HG02840 (cell line): ENCODE measurements around the gene DNA2.
A peak's percentile ranks its signal among the peaks of the same experiment; 100 is the strongest.
"Not testable (repeated sequence)": the region's sequence is repeated elsewhere in the genome, so short reads cannot be mapped to it uniquely, and the experiment has no call there.

Source experiments
- ATAC-seq: cut with Tn5 transposase; IDR thresholded peaks from one replicate; pipeline ENCODE4 v1.9.1; 2021; ENCODE audit warnings: mild to moderate bottlenecking, moderate library complexity, moderate number of reproducible peaks; ENCODE audit not compliant: unreplicated experiment, low FRiP score

DNA2 gene

GRCh38 chr10:68471586-68472408 lies at the start of gene DNA2:
DNA2 (minus strand) TSS chr10:68471973; CDS start chr10:68471864, 109 bp downstream.
- peak; percentile 79 for ATAC-seq

GRCh38 chr10:68518609-68519008 lies 46.8 kb upstream of the DNA2 start:
- not testable (repeated sequence) for ATAC-seq

GRCh38 chr10:68517188-68517587 lies 45.4 kb upstream of the DNA2 start:
- no peak for ATAC-seq

GRCh38 chr10:68516766-68517165 lies 45.0 kb upstream of the DNA2 start:
- no peak for ATAC-seq

GRCh38 chr10:68516216-68516615 lies 44.4 kb upstream of the DNA2 start:
- not testable (repeated sequence) for ATAC-seq

GRCh38 chr10:68508090-68508489 lies 36.3 kb upstream of the DNA2 start:
- no peak for ATAC-seq

- ATAC-seq, result no peak
Observed at GRCh38 chr10:68506411-68506810, 34.6 kb upstream of the DNA2 start.

- ATAC-seq, result no peak
Observed at GRCh38 chr10:68502846-68503245, 31.1 kb upstream of the DNA2 start.

- no peak for ATAC-seq
Observed at GRCh38 chr10:68501691-68502090, 29.9 kb upstream of the DNA2 start.

- no peak for ATAC-seq
Observed at GRCh38 chr10:68499544-68499943, 27.8 kb upstream of the DNA2 start.

- ATAC-seq, result no peak
Observed at GRCh38 chr10:68496072-68496471, 24.3 kb upstream of the DNA2 start.

- no peak for ATAC-seq
Observed at GRCh38 chr10:68492118-68492517, 20.3 kb upstream of the DNA2 start.

- no peak for ATAC-seq
Observed at GRCh38 chr10:68489919-68490318, 18.1 kb upstream of the DNA2 start.

- ATAC-seq, result no peak
Observed at GRCh38 chr10:68474021-68474420, 2.2 kb upstream of the DNA2 start.

GRCh38 chr10:68471063-68471585 lies 649 bp downstream of the DNA2 start:
- ATAC-seq, result peak; percentile 8

- ATAC-seq, result no peak
Observed at GRCh38 chr10:68470300-68470699, 1.5 kb downstream of the DNA2 start.

- no peak for ATAC-seq
Observed at GRCh38 chr10:68469838-68470237, 1.9 kb downstream of the DNA2 start.

- not testable (repeated sequence) for ATAC-seq
Observed at GRCh38 chr10:68464729-68465128, 7.0 kb downstream of the DNA2 start.

- no peak for ATAC-seq
Observed at GRCh38 chr10:68463365-68464093, 8.2 kb downstream of the DNA2 start.

GRCh38 chr10:68462536-68462935 lies 9.2 kb downstream of the DNA2 start:
- ATAC-seq, result no peak

GRCh38 chr10:68461032-68461431 lies 10.7 kb downstream of the DNA2 start:
- no peak for ATAC-seq
